Liver (tissue), 9 donors: ENCODE results near the gene PPFIBP2. TPM values are rescaled to one million over a fixed set of nuclear protein-coding genes. Genes with fewer than 3 reads are reported as not detected.

Experiments used
- DNase-seq: peaks from one replicate; pipeline ENCODE4 v3.0.0-alpha.2; 2017; ENCODE audit warnings: low spot score
- H3K27ac ChIP-seq, 2 donors: one replicate each; pipeline ENCODE4 v1.7.0; 2013; ENCODE audit warnings: inconsistent platforms in 2 of 2, low read length in 2 of 2, control low read depth in 1 of 2, low read depth in 1 of 2, mild to moderate bottlenecking in 1 of 2
- H3K27me3 ChIP-seq, 4 donors: one replicate each; pipeline versions ENCODE4 v1.6.1 to v1.7.0; 2013; ENCODE audit warnings: low read length in 3 of 4, inconsistent platforms in 1 of 4, mild to moderate bottlenecking in 1 of 4, moderate library complexity in 1 of 4; ENCODE audit not compliant: control insufficient read depth in 4 of 4, insufficient read depth in 4 of 4
- H3K36me3 ChIP-seq, 4 donors: one replicate each; pipeline versions ENCODE4 v1.6.1 to v1.7.0; 2013; ENCODE audit warnings: low read length in 3 of 4, mild to moderate bottlenecking in 3 of 4, low read depth in 1 of 4, moderate library complexity in 1 of 4; ENCODE audit not compliant: control insufficient read depth in 4 of 4, insufficient read depth in 3 of 4
- H3K4me1 ChIP-seq, 4 donors: one replicate each; pipeline versions ENCODE4 v1.6.1 to v1.7.0; 2013; ENCODE audit warnings: low read length in 3 of 4, mild to moderate bottlenecking in 3 of 4, moderate library complexity in 1 of 4; ENCODE audit not compliant: control insufficient read depth in 4 of 4, insufficient read depth in 4 of 4
- H3K4me3 ChIP-seq, 3 donors: one replicate each; pipeline versions ENCODE4 v1.6.1 to v1.7.0; 2013; ENCODE audit warnings: low read length in 3 of 3, control low read depth in 1 of 3, low read depth in 1 of 3, mild to moderate bottlenecking in 1 of 3
- H3K9ac ChIP-seq, 2 donors: one replicate each; pipeline ENCODE4 v1.7.0; 2013; ENCODE audit warnings: low read length in 2 of 2, mild to moderate bottlenecking in 2 of 2, moderate library complexity in 2 of 2, control low read depth in 1 of 2, low read depth in 1 of 2
- H3K9me3 ChIP-seq, 4 donors: one replicate each; pipeline versions ENCODE4 v1.6.1 to v1.7.0; 2013; ENCODE audit warnings: low read length in 3 of 4; ENCODE audit not compliant: control insufficient read depth in 4 of 4
- ATF3 ChIP-seq: IDR thresholded peaks from 2 replicates; pipeline ENCODE4 v1.6.1; 2016; ENCODE audit warnings: antibody characterized with exemption
- CTCF ChIP-seq: fragments of 150-350 bp; IDR thresholded peaks from 2 replicates; pipeline ENCODE4 v1.5.1; 2017; ENCODE audit warnings: improper control_type of control experiment, low read depth, low read length; ENCODE audit not compliant: missing input control
- EGR1 ChIP-seq, 2 donors: IDR thresholded peaks; 2 replicates each; pipeline ENCODE4 v1.6.1; 2016 to 2018; ENCODE audit warnings: antibody characterized with exemption in 2 of 2, low read depth in 2 of 2
- FOXA1 ChIP-seq: IDR thresholded peaks from 2 replicates; pipeline ENCODE4 v1.6.1; 2016; ENCODE audit warnings: antibody characterized with exemption
- FOXA2 ChIP-seq: IDR thresholded peaks from 2 replicates; pipeline ENCODE4 v1.6.1; 2016; ENCODE audit warnings: antibody characterized with exemption
- HNF4A ChIP-seq, 2 donors: conservative IDR thresholded peaks; 2 replicates each; pipeline ENCODE4 v1.6.1; 2016; ENCODE audit warnings: antibody characterized with exemption in 2 of 2, mild to moderate bottlenecking in 2 of 2
- MAX ChIP-seq: IDR thresholded peaks from 2 replicates; pipeline ENCODE4 v1.6.1; 2016; ENCODE audit warnings: antibody characterized with exemption
- RAD21 ChIP-seq, 2 donors: IDR thresholded peaks; 2 replicates each; pipeline ENCODE4 v1.6.1; 2016; ENCODE audit warnings: antibody characterized with exemption in 2 of 2, mild to moderate bottlenecking in 2 of 2
- REST ChIP-seq: IDR thresholded peaks from 2 replicates; pipeline ENCODE4 v1.6.1; 2016; ENCODE audit warnings: antibody characterized with exemption, mild to moderate bottlenecking
- SP1 ChIP-seq: IDR thresholded peaks from 2 replicates; pipeline ENCODE4 v1.6.1; 2018; ENCODE audit warnings: antibody characterized with exemption, mild to moderate bottlenecking
- YY1 ChIP-seq: IDR thresholded peaks from 2 replicates; pipeline ENCODE4 v1.6.1; 2016; ENCODE audit warnings: antibody characterized with exemption, mild to moderate bottlenecking
- ZBTB33 ChIP-seq: IDR thresholded peaks from 2 replicates; pipeline ENCODE4 v1.6.1; 2016; ENCODE audit warnings: antibody characterized with exemption
- WGBS: extraction: QIAGEN DNeasy Blood & Tissue Kit; methylation state at CpG from one replicate; pipeline ENCODE4 v1.1.7; 2013; 5-methylcytosine and 5-hydroxymethylcytosine counted together
- polyA plus RNA-seq, 2 donors: library from polyadenylated mRNA; stranded (reverse) in 1 of 2; unstranded in 1 of 2; fragments of 200-250 nt in 1 of 2; fragments of >200 nt in 1 of 2; fragmentation: Nextera tagmentation in 1 of 2; extraction: Ambion mirVana in 1 of 2; gene quantifications; one replicate each; pipeline versions ENCODE4 v1.2.1 to v1.2.3, GENCODE V29; 2013 to 2015
- total RNA-seq, 2 donors: library from RNA; depleted of rRNA; stranded (reverse); fragments of >200 nt; gene quantifications; one replicate each; pipeline ENCODE4 v1.2.3, GENCODE V29; 2014
- donor health status: healthy.
- donor health status: healthy.
- donor health status: healthy.
- donor health status: healthy.
- donor health status: healthy.

Gene PPFIBP2
- total and polyA plus RNA-seq, 4 donors: 19.6 to 80.0 (median 23.2) TPM

- TF ChIP-seq ZBTB33 (no peak), HNF4A (conservative IDR thresholded peaks at IDR 0.05) (no peak), RAD21 (IDR thresholded peaks at IDR 0.05) (no peak), REST (no peak), EGR1 (IDR thresholded peaks at IDR 0.05; ENCODE audit: low read depth in 2 of 2) (no peak), SP1 (no peak), FOXA1 (no peak), CTCF (no peak)
- Histone ChIP-seq H3K27me3 (no peaks in the 10 kb centered on the region), H3K4me1 (peaks cover 0 to 4% (median 1%) of the 10 kb centered on the region in 4 donors), H3K9me3 (no peaks in the 10 kb centered on the region), H3K4me3 (no peak overlapping the region), H3K36me3 (peaks cover 0 to 8% (median 2%) of the 10 kb centered on the region in 4 donors), H3K27ac (no peak overlapping the region), H3K9ac (no peak overlapping the region)
- DNase-seq: no peak
- WGBS: 93% methylated on average over 2 of the region's 2 CpGs
Observed at GRCh38 chr11:7667460-7667859, 153.7 kb downstream of the PPFIBP2 start.

GRCh38 chr11:7668464-7668863 lies 154.7 kb downstream of the PPFIBP2 start:
- H3K4me3 ChIP-seq: no peak overlapping the region
- peaks cover 0 to 12% (median 5%) of the 10 kb centered on the region in 4 donors for H3K4me1 ChIP-seq
- peaks cover 0 to 8% (median 2%) of the 10 kb centered on the region in 4 donors for H3K36me3 ChIP-seq
- no peak overlapping the region for H3K27ac ChIP-seq
- H3K9me3 ChIP-seq: no peaks in the 10 kb centered on the region
- H3K9ac ChIP-seq: no peak overlapping the region
- WGBS: 84% methylated on average over 7 of the region's 7 CpGs
- H3K27me3 ChIP-seq: no peaks in the 10 kb centered on the region
- DNase-seq: no peak
- TF ChIP-seq FOXA2: no peak
- no peak for TF ChIP-seq MAX
- no peak for TF ChIP-seq ATF3
- no peak for TF ChIP-seq YY1
